ENCODE results near the gene ROPN1L.
"Not testable (repeated sequence)": the region's sequence is repeated elsewhere in the genome, so short reads cannot be mapped to it uniquely, and the experiment has no call there.

The ROPN1L gene

GRCh38 chr5:10480237-10480985 is 38.7 kb downstream of the ROPN1L start:
- DNase-seq: no peak

GRCh38 chr5:10481241-10481935 is 39.7 kb downstream of the ROPN1L start:
- DNase-seq: no peak

DNA sequence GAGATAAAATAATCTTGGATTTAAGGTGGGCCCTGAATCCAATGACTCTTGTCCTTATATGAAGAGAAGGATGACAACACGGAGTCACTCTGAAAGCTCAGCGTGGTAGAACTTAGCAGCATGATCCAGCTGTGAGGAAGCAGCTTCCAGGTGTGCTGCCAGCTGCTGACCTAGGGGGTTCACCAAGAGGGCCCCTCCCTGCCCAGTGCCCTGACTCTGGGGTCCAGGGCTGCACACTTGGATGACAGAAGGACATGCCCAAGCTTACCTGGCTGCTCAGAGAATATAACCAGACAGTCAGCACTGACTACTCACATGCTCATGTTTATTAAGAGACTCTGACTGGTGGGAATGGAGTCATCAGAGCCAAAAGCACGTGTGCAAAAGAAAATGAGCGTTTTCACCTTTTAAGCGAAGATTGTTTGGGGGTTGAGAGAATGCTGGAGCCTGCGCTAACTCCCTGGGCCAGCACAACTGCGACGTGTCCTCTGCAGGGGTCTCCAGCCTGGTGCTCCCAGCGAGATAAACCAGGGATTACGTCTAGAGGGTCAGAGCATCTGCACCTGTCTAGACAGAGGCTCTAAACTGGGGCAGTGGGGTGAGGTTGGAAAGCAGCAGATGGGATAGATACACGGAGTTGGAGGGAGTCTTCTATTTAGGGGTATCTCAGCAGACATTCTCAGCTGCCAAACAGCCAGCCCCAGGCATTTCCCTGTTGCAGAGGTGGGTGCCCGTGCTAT is 41.3 kb downstream of the ROPN1L start:
- DNase-seq: no peak

GRCh38 chr5:10484774-10485141 is 43.1 kb downstream of the ROPN1L start:
- no peak for DNase-seq

GRCh38 chr5:10485142-10485795 is 43.6 kb downstream of the ROPN1L start:
- DNase-seq: no peak

GRCh38 chr5:10485897-10486296 is 44.2 kb downstream of the ROPN1L start:
- DNase-seq: no peak

- DNase-seq: no peak
Observed at GRCh38 chr5:10486511-10487344, 45.0 kb downstream of the ROPN1L start.

- DNase-seq: no peak
Observed at GRCh38 chr5:10488144-10488543, 46.5 kb downstream of the ROPN1L start.

DNA sequence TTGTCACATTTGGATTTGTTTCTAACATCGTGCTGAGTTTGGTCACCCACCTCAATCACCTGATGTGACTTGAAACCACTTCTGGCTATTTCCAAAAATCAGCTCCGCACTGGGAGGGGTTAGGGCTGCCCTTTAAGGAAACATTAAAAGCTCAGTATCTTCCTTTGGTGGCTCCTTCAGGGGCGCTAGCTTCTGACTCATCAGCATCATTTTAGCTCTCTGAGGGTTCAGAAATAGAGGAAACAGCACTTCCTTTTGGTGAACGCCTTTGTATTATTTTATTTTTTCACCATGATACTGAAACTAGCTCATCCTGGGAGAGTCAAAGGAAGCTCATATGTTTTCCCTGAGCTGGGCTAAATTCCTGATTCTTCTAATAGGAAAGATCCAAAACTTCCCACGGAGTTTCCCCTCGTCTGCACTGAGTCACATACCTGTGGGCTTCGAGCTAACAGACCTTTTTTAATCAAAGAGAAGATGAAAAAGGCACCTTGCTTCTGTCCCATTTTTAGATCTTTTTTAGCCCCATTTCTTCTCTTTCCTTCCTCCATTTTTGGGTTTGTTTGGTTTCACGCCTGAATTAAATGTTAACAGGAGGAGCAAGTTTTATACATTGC is 48.2 kb downstream of the ROPN1L start:
- DNase-seq: peak; percentile 80

DNA sequence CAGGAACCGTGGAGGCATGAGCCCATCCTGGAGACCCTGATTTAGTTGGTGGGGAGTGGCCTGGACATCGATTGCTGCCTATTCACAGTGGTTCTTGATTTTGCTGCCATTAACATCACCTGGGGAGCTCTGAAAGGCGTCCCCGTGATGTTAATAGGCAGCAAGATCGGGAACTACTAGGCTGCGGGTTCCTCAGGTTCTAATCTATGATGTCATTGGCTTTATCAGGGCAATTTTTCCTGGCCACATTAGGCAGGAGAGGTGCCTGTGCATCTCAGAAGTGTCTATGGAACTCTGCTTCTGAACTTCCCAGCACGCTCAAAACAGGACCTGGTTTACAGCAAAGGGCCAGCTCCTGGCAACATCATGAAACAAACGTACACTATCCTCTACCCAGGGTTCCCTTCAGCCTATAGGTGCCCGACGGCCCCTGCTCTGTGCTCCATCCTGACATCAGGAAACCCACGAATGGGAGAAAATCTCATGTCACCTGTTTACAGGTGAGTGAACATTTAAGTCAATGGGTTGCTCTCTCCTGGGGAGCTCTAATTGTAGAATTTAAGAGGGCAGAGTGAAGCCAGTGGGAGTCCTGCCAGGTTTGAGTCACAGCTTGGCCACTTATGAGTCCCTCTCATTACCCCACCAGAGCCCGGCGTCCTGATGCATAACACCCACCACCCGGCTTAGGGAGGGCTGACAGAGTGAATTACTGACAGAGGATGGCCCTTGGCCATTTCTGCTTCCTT is 49.4 kb downstream of the ROPN1L start:
- DNase-seq: no peak

DNA sequence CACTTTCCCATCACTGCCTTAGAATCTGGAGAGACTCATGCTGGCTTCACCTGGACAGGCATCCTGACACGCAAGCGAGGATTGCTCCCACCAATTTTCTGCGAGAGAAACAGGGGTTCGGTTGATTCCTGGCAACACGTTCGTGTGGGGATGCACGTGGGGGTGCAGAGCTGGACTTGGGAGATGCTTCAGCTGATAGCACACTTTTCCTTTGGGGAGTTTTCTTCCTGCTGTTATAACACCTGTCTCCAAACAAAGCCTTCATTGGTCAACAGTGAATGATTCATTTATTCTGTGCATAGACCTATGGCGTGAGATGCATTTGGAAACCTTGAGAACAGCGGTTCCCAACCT is 50.0 kb downstream of the ROPN1L start:
- DNase-seq: no peak

- peak; percentile 9 for DNase-seq
Observed at GRCh38 chr5:10493884-10494283, 52.2 kb downstream of the ROPN1L start.

DNA sequence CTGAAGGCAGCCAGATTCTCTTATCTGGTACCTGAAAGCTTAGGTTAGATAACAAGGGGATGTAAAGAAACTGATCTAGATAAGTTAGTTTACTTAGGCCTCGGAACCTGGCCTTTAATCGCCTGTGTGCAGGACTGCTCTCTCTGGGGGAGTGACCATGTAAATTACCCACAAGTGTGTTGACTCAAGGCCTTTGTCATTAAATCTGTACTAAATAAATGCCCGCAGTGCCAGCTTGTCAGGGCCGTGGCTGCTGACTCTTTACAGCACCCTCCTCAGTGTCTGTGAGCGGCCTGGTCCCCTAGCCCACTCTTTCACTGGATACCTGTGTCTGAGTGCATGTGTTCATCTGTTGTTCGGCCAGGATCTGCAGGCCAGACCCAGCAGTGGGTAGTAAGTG is 52.8 kb downstream of the ROPN1L start:
- DNase-seq: not testable (repeated sequence)

- DNase-seq: no peak
Observed at GRCh38 chr5:10497554-10497953, 55.9 kb downstream of the ROPN1L start.

DNA sequence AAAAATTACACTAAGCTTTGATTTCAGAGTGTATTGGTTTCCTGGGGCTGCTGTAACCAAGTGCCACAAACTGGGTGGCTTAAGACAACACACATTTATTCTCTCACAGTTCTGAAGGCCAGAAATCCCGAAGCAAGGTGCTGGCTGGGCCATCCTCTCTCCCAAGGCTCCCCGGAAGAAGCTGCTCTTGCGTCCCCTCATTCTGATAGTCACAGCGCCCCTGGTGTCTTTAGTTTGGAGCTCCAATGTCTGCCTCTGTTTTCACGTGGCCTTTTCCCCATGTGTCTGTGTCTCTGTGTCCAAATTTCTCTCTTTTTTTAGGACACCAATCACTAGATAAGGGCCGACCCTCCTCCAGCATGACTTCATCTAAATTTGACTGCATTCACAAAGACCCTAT is 56.7 kb downstream of the ROPN1L start:
- no peak for DNase-seq

DNA sequence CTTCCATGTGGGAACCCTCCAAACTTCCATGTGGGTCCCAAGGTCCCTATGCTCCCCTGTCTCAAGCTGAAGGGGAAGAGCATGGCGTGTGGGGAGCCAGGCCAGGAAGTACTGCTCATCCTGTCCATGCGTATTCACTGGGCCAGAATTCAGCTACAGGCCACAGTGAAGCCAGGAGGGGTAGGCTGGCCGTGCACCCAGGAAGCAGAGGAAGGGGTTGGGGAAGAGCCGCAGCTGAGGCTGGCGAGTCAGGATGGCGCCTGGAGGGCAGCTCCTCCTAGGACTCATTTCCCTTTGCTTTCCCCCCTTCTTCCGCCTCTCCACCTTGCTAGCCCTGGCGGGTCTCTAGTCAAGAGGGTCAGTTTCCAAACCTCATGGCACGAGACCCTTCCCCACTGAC is 57.4 kb downstream of the ROPN1L start:
- no peak for DNase-seq

DNA sequence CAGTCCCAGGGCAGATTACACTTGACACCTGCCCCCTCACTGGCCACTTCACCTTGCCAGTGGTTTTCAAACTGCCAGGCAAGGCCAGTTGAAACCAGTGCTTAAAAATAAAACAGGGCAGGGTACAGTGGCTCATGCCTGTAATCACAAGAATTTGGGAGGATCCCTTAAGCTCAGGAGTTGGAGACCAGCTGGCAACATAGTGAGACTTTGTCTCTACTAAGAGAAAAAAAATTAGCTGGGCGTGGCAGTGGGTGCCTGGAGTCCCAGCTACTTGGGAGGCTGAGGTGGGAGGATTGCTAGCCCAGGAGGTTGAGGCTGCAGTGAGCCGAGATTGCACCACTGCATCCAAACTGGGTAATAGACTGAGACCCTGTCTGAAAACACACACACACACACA is 58.1 kb downstream of the ROPN1L start:
- DNase-seq: no peak

GRCh38 chr5:10500669-10501068 is 59.0 kb downstream of the ROPN1L start:
- DNase-seq: no peak

DNA sequence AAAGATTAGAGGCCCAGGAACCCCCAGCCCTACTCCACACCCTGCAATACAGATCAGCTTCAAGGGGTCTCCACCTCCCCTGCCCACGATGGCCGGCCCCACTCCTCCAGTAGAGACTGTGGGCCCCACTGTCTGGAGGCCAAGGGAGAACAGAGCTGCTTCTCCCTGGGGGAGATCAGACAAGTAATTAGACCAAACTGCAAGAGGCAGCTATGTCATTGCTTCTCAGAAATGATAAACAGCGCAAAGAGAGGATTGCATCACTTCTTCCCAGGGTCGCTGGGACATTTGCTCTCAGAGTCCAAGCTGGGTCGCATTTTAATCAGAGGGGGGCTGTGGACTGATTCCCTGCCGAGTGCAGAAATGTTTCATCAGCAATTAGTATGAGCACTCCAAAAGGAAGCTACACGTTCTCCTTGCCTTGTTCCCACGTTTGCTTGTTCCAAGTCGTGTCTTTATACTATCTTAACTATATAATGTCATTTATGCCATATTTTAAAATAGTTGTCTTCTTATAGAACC is 59.9 kb downstream of the ROPN1L start:
- DNase-seq: no peak

GRCh38 chr5:10502130-10502529 is 60.5 kb downstream of the ROPN1L start:
- no peak for DNase-seq

GRCh38 chr5:10502578-10502977 is 60.9 kb downstream of the ROPN1L start:
- DNase-seq: no peak

Measured in inflammatory macrophage treated with lipopolysaccharide for 4 hours (primary cell).